CD4-positive, alpha-beta T cell treated with Interleukin-21 for 1 hour (primary cell): ENCODE results near the gene KIF1C.

Experiments
- DNase-seq: peaks from one replicate; pipeline ENCODE4 v3.0.0-alpha.2; 2020

The KIF1C gene

GRCh38 chr17:4969047-4969550, 28.7 kb upstream of the KIF1C start:
- no peak for DNase-seq

- no peak for DNase-seq
These were observed 28.1 kb upstream of the KIF1C start for GRCh38 chr17:4969551-4970173.

GRCh38 chr17:4970273-4970672, 27.5 kb upstream of the KIF1C start:
- no peak for DNase-seq

- no peak for DNase-seq
These were observed 25.9 kb upstream of the KIF1C start for GRCh38 chr17:4971826-4972225.

- DNase-seq = no peak
These were observed 25.4 kb upstream of the KIF1C start for GRCh38 chr17:4972322-4972721.

GRCh38 chr17:4972752-4973151, 25.0 kb upstream of the KIF1C start:
- no peak for DNase-seq

- DNase-seq = no peak
These were observed 24.3 kb upstream of the KIF1C start for GRCh38 chr17:4973256-4974114.

- no peak for DNase-seq
These were observed 23.6 kb upstream of the KIF1C start for GRCh38 chr17:4974115-4974670.

- DNase-seq = no peak
These were observed 19.0 kb upstream of the KIF1C start for GRCh38 chr17:4978726-4979125.

GRCh38 chr17:4980644-4981216, 17.0 kb upstream of the KIF1C start:
- peak; percentile 76 for DNase-seq

- no peak for DNase-seq
These were observed 15.4 kb upstream of the KIF1C start for GRCh38 chr17:4982305-4982704.

GRCh38 chr17:4986403-4986802, 11.3 kb upstream of the KIF1C start:
- DNase-seq = no peak

- DNase-seq = peak; percentile 87
These were observed 10.6 kb upstream of the KIF1C start, which contains the start of gene CAMTA2 for GRCh38 chr17:4986951-4987766. TSS of gene CAMTA2 (minus strand) at chr17:4987675. CDS start at chr17:4986222, 1,453 bp downstream.

- no peak for DNase-seq
These were observed 9.8 kb upstream of the KIF1C start for GRCh38 chr17:4987767-4988567.

- no peak for DNase-seq
These were observed 3.6 kb upstream of the KIF1C start for GRCh38 chr17:4994081-4994595.

- DNase-seq = no peak
These were observed 429 bp downstream of the KIF1C start for GRCh38 chr17:4998027-4998731.

GRCh38 chr17:4998732-4999429, 1.1 kb downstream of the KIF1C start:
- DNase-seq = no peak

- DNase-seq = no peak
These were observed 1.8 kb downstream of the KIF1C start for GRCh38 chr17:4999430-5000093.

GRCh38 chr17:5000237-5000639, 2.5 kb downstream of the KIF1C start:
- DNase-seq = no peak
